Nephron (organoid): ENCODE measurements around the gene SH3RF3.

Source experiments
- H3K27ac Mint-ChIP-seq, 3 experiments: 2 replicates each; pipeline ENCODE4 v1.8.0; 2020; ENCODE audit warnings: mixed read lengths in 3 of 3, mild to moderate bottlenecking in 2 of 3, moderate library complexity in 1 of 3
- H3K27me3 Mint-ChIP-seq: 2 replicates; pipeline ENCODE4 v1.8.0; 2021; ENCODE audit warnings: low read depth, mild to moderate bottlenecking, moderate library complexity, mixed read lengths
- H3K36me3 Mint-ChIP-seq: 2 replicates; pipeline ENCODE4 v1.8.0; 2020; ENCODE audit warnings: low read depth, mixed read lengths
- H3K4me1 Mint-ChIP-seq: 2 replicates; pipeline ENCODE4 v1.8.0; 2020; ENCODE audit warnings: mixed read lengths
- H3K4me3 Mint-ChIP-seq, 3 experiments: 2 replicates each; pipeline ENCODE4 v1.8.0; 2020; ENCODE audit warnings: mild to moderate bottlenecking in 3 of 3, mixed read lengths in 3 of 3, moderate library complexity in 2 of 3
- H3K9me3 Mint-ChIP-seq: 2 replicates; pipeline ENCODE4 v1.8.0; 2020; ENCODE audit warnings: mixed read lengths
- TF ChIP-seq, protein P1 (sequence below), 3 experiments: fragments of 200-600 bp; sonication (generic); IDR thresholded peaks; one replicate each; pipeline ENCODE4 v1.5.0; 2021; ENCODE audit warnings: antibody characterized with exemption in 3 of 3; ENCODE audit not compliant: unreplicated experiment in 3 of 3

Gene SH3RF3

DNA sequence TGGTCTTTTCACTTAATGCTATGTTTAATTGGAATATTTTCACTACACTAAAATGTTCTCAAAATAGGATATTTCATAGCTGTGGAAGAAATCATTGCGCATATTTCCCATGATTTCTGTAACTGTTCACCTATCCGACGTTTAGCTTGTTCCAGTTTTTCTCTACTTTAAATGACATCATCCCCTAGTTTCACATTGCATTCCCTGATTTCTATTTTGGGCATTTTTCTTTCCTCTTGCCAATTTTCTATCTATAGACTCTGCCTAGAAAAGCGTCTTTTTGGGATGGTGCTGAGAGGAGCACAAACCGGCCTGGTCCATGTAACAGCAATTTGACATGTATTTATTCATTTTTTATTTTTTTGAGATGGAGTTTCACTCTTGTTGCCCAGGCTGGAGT, 163.4 kb downstream of the SH3RF3 start:
- Mint-ChIP-seq H3K27me3 (peaks cover 9% of the 10 kb centered on the region), H3K4me1 (peaks cover 21% of the 10 kb centered on the region), H3K27ac (no peak overlapping the region), H3K4me3 (no peak overlapping the region), H3K9me3 (peaks cover 8% of the 10 kb centered on the region), H3K36me3 (no peaks in the 10 kb centered on the region)
- TF ChIP-seq, protein P1, sequence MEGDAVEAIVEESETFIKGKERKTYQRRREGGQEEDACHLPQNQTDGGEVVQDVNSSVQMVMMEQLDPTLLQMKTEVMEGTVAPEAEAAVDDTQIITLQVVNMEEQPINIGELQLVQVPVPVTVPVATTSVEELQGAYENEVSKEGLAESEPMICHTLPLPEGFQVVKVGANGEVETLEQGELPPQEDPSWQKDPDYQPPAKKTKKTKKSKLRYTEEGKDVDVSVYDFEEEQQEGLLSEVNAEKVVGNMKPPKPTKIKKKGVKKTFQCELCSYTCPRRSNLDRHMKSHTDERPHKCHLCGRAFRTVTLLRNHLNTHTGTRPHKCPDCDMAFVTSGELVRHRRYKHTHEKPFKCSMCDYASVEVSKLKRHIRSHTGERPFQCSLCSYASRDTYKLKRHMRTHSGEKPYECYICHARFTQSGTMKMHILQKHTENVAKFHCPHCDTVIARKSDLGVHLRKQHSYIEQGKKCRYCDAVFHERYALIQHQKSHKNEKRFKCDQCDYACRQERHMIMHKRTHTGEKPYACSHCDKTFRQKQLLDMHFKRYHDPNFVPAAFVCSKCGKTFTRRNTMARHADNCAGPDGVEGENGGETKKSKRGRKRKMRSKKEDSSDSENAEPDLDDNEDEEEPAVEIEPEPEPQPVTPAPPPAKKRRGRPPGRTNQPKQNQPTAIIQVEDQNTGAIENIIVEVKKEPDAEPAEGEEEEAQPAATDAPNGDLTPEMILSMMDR (IDR thresholded peaks at IDR 0.05; ENCODE audit: unreplicated experiment in 3 of 3) = no peak

DNA sequence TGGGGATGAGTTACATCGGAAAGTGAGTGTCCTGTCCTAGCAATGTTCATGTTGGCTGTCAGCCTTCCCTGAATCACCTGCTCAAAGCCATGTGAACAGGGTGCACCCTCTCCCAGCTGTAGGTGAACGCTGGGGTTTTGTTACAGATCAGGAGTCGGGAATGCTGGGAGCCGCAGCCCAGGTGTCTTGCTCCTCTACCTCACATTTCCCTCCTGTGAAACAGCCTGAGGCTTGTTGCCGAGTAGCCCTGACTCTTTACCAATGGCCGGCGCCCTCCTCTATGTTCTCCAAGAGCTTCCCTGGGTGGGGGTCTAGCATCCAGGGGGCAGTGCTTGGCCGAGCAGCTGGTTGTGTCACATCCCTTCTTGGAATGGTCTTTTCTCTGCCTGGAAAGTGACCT, 164.7 kb downstream of the SH3RF3 start:
- H3K27ac Mint-ChIP-seq = no peak overlapping the region
- H3K27me3 Mint-ChIP-seq = peaks cover 14% of the 10 kb centered on the region
- H3K36me3 Mint-ChIP-seq = no peaks in the 10 kb centered on the region

DNA sequence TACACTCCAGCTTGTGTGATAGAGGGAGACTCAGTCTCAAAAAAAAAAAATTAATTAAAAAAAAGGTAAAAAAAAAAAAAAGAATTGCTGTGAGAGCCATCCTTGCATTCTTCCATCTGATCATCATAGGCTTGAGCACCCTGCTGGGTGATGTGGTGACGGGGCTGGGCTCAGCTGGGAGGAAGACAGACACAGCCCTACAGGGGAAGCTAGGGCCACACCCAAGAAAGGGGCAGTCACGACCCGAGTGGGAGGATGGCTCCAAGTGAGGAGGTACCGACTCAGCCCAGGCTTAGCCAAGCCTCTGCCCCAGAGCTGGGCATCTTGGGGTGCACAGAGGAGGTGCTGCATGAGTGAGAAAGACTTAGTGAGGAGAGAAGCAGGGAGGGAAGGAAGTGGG, 165.5 kb downstream of the SH3RF3 start:
- peaks cover 3% of the 10 kb centered on the region for H3K4me1 Mint-ChIP-seq
- no peak overlapping the region for H3K4me3 Mint-ChIP-seq
- H3K27ac Mint-ChIP-seq = no peak overlapping the region
- H3K36me3 Mint-ChIP-seq = no peaks in the 10 kb centered on the region
- TF ChIP-seq, protein P1 (IDR thresholded peaks at IDR 0.05; ENCODE audit: unreplicated experiment in 3 of 3) = no peak
- peaks cover 8% of the 10 kb centered on the region for H3K9me3 Mint-ChIP-seq
- H3K27me3 Mint-ChIP-seq = peaks cover 14% of the 10 kb centered on the region

More for the DNA sequence above, 164.7 kb downstream of the SH3RF3 start:
- Mint-ChIP-seq H3K4me3 (no peak overlapping the region), H3K9me3 (peaks cover 8% of the 10 kb centered on the region), H3K4me1 (peaks cover 10% of the 10 kb centered on the region)
- TF ChIP-seq, protein P1 (IDR thresholded peaks at IDR 0.05; ENCODE audit: unreplicated experiment in 3 of 3) = no peak

DNA sequence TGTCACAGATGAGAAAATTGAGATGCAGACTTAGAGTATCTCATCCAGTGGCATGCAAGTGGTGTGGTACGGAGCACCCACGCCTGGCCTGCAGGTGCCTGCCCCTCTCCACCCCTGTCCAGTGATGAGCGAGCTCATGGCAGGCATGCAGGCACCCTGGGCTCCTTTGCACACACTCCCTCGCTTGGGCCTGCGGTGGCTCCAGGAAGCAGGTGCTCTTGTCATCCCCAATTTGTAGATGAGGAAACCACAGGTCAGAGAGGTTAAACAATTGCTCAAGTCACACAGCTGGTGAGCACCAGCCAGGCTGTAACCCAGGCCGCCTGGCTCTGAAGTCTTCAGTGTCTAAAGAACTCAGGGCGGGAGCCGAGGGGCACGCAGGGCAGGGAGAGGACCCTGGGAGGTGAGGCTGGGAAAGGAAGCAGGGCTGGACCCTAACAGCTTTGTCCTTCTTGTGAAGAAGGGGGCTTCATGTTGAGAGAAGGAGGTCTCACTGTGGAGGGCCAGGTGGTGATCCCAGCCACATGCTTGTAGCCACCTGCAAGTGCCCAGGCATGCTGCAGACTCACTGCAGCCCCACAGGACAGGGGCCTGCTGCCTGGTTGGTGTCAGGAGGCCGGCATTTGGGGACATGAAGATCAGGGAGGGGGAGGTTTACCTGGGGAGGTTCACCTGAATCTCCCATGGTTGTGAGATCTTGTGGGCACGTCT, 166.2 kb downstream of the SH3RF3 start:
- Mint-ChIP-seq H3K36me3 (no peaks in the 10 kb centered on the region), H3K4me1 (peaks cover 5% of the 10 kb centered on the region), H3K9me3 (peaks cover 8% of the 10 kb centered on the region), H3K27me3 (peaks cover 14% of the 10 kb centered on the region), H3K4me3 (no peak overlapping the region), H3K27ac (no peak overlapping the region)
- TF ChIP-seq, protein P1 (IDR thresholded peaks at IDR 0.05; ENCODE audit: unreplicated experiment in 3 of 3) = no peak

DNA sequence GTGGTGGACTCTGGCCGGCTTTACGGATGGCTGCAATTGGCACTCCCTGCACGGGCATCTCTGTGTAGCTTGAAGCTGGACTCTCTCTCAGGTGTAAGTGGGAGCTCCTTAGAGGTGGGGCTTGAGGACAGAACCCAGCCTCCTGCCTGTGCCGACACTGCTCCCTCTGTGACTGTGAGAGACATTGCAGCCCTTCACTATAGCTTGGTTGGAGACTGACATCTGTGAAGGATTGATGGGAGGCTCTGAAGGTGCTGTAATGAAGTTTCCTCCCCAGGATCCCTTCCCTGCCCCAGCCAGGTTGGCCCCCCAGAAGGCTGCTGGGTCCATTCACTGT, 166.7 kb downstream of the SH3RF3 start:
- Mint-ChIP-seq H3K36me3 (no peaks in the 10 kb centered on the region), H3K27me3 (peaks cover 14% of the 10 kb centered on the region), H3K9me3 (peaks cover 8% of the 10 kb centered on the region), H3K27ac (no peak overlapping the region), H3K4me3 (no peak overlapping the region), H3K4me1 (peaks cover 5% of the 10 kb centered on the region)
- TF ChIP-seq, protein P1 (IDR thresholded peaks at IDR 0.05; ENCODE audit: unreplicated experiment in 3 of 3) = no peak
